ENCODE data around the gene ASPA.
"Not testable (repeated sequence)": the region's sequence is repeated elsewhere in the genome, so short reads cannot be mapped to it uniquely, and the experiment has no call there.

The ASPA gene

DNA sequence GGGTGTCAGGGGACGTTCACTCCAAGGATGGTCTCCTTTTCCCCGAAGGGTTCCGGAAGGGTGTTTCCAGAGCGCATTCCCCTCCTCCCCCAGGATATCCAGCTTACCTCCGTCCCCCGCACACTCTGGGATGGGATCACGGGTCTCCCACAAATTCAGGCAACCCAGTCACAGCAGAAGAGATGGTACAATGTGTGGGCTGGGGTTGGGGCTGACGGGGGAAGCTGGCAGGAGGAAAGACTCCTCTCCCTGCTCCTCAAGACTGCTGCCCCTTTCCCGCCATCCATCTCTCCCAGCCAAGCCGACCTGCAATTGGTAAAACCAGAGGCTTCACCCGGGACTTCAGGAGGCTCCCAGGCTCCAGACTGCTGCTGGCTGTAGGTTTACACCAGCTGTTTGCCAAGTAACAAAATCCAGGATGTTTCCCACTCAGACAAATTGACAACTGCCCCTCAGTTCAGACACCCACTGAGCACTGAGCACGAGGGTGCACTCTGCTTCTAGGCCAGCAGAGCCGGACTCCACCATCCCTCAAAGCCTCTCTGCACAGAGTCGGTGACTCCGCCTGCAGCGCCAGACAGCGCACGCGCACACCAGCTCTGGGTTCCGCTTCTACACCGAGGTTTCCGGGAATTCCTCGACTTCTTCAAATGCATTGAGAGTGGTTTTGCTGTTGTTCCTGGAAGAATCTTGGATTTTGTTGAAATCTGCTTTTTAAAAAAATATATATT is 37.7 kb downstream of the ASPA start:
- CTCF ChIA-PET = interaction anchor here (1.1 kb wide), 1 partner anchor 10 kb away, joined by 3 read pairs; no protein-coding TSS in a partner anchor
- DNase-seq (ENCODE audit: extremely low spot score) = no peak
- TF ChIP-seq, protein P1, sequence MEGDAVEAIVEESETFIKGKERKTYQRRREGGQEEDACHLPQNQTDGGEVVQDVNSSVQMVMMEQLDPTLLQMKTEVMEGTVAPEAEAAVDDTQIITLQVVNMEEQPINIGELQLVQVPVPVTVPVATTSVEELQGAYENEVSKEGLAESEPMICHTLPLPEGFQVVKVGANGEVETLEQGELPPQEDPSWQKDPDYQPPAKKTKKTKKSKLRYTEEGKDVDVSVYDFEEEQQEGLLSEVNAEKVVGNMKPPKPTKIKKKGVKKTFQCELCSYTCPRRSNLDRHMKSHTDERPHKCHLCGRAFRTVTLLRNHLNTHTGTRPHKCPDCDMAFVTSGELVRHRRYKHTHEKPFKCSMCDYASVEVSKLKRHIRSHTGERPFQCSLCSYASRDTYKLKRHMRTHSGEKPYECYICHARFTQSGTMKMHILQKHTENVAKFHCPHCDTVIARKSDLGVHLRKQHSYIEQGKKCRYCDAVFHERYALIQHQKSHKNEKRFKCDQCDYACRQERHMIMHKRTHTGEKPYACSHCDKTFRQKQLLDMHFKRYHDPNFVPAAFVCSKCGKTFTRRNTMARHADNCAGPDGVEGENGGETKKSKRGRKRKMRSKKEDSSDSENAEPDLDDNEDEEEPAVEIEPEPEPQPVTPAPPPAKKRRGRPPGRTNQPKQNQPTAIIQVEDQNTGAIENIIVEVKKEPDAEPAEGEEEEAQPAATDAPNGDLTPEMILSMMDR (IDR thresholded peaks at IDR 0.05; ENCODE audit: control extremely low read depth, extremely low read depth, low read depth, missing control alignments) = no peak
- POLR2A ChIA-PET = no interaction called here

DNA sequence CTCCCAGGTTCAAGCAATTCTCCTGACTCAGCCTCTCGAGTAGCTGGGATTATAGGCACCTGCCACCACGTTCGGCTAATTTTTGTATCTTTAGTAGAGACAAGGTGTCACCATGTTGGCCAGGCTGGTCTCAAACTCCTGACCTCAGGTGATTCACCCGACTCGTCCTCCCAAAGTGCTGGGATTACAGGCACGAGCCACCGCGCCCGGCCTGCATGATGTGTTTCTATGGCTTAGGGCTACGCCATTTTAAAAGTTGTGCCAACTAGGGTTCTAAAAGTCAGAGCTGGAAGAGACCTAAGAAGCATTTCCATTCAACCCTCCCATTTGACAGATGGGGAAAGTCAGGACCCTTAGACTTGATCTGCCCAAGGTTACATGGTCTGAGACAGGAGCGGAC is 38.4 kb downstream of the ASPA start:
- DNase-seq (ENCODE audit: extremely low spot score); POLR2A ChIA-PET; CTCF ChIA-PET: not testable (repeated sequence)

DNA sequence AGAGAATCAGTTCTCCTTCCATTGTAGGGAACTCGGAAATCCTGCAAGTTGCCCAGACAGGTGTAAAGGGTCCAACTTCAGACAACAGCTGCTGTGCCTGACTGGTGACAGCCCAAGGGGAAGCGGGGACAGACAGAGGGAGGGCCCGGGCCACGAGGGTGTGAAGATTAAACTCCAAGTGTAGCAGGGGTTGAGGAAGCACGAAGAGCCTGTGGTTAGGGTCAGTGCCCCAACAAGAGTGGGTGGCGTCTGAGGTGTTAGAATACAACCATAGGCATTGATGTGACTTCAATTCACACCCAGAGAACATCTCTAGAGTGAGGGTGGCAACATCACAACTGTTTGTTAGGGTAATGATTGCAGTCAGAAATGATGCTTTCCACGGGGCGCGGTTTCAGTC is 39.1 kb downstream of the ASPA start:
- TF ChIP-seq, protein P1 (IDR thresholded peaks at IDR 0.05; ENCODE audit: control extremely low read depth, extremely low read depth, low read depth, missing control alignments) = no peak
- CTCF ChIA-PET = no interaction called here
- POLR2A ChIA-PET = no interaction called here
- no peak for DNase-seq (ENCODE audit: extremely low spot score)

DNA sequence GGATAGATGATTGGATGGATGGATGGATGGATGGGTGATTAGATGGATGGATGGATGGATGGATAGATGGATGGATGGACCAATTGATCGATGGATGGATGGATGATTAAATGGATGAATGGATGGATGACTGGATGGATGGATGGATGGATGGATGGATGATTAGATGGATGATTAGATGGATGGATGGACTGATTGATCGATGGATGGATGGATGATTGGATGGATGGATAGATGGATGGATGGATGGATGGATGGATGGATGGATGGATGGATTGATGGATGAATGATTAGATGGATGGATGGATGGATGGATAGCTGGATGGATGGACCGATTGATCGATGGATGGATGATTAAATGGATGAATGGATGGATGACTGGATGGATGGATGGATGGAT is 43.7 kb downstream of the ASPA start:
- CTCF ChIA-PET; DNase-seq (ENCODE audit: extremely low spot score); POLR2A ChIA-PET: not testable (repeated sequence)

DNA sequence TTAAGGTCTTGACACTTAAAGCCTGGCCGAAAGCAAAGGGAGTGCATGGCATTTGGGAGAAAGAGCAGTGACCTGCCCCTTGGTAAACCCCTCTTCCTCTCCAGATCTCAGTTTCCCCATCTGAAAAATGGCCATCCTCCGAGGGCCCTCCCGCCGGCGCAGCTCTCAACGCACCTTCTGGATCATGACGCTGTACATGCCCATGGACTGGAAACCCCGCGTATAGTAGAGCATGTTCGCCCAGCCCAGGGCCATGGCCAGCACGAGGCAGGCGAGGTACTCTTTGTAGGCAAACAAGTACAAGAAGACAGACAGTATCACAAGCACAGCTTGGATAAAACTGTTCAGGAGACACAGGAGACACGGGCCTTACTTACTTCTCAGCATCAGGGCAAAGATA is 48.2 kb downstream of the ASPA start:
- POLR2A ChIA-PET = no interaction called here
- CTCF ChIA-PET = no interaction called here
- no peak for DNase-seq (ENCODE audit: extremely low spot score)
- TF ChIP-seq, protein P1 (IDR thresholded peaks at IDR 0.05; ENCODE audit: control extremely low read depth, extremely low read depth, low read depth, missing control alignments) = no peak

DNA sequence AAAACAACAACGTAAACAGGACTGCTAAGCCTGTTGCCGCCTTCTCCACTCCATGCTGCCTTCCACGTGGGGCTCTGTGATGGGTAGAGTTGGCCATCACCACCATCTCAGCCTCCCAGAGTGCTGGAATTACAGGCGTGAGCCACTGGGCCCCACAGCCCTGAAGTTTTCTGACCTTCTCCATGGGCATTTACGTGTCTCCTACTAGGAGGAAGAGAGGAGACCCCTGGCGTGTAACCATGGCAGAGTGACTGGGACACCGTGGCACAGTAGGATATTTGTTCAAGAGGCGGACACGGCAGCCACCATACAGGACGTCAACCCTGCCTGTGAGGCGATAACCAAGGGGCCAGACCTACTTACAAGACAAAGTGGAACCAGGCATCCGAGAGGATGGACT is 50.7 kb downstream of the ASPA start:
- POLR2A ChIA-PET = no interaction called here
- TF ChIP-seq, protein P1 (IDR thresholded peaks at IDR 0.05; ENCODE audit: control extremely low read depth, extremely low read depth, low read depth, missing control alignments) = no peak
- DNase-seq (ENCODE audit: extremely low spot score) = no peak
- CTCF ChIA-PET = interaction anchor here (1.5 kb wide), 1 partner anchor 10 kb away, joined by 3 read pairs; no protein-coding TSS in a partner anchor

DNA sequence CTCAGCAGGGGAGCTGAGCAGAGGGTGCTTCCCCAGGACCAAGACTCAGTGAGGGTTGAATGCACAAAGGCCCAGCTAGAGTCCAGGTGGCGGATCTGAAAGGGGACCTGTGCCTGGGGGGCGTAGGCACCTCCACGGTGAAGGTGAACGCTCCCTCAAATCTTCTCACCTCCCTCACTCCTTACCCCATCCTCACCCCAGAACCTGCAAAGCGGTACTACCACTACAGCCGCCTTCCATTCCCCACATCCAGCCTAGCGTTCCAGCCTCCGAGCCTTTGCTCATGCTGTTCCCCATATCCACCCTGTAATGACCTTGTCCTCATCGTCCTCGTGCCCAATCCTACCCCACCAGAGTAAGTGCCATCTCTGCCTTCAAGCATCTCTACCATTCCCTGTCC is 51.2 kb downstream of the ASPA start:
- no peak for DNase-seq (ENCODE audit: extremely low spot score)
- TF ChIP-seq, protein P1 (IDR thresholded peaks at IDR 0.05; ENCODE audit: control extremely low read depth, extremely low read depth, low read depth, missing control alignments) = no peak
- ChIA-PET CTCF (interaction anchor here (1.5 kb wide), 1 partner anchor 9 kb away, joined by 3 read pairs; no protein-coding TSS in a partner anchor), POLR2A (no interaction called here)

DNA sequence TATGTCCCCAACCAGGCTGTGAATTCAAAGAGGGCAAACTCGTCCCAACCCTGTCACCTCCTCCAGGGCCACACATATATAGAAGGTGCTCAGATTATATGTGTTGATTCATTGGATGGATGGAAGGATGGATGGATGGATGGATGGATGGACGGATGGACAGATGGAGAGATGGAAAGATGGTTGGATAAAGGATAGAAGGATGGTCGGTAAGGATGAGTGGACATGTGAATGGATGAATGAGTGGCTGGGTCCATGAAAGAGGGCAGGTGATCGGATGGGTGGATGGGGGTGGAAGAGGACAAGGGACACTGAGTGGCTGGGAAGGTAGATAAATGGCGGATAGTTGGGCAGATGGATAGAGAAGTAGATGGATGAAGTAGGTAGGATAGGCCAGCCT is 51.7 kb downstream of the ASPA start:
- POLR2A ChIA-PET = no interaction called here
- DNase-seq (ENCODE audit: extremely low spot score) = no peak
- CTCF ChIA-PET = no interaction called here
- TF ChIP-seq, protein P1 (IDR thresholded peaks at IDR 0.05; ENCODE audit: control extremely low read depth, extremely low read depth, low read depth, missing control alignments) = no peak
